Measurements from ENCODE around the gene TSC1.
"Not testable (repeated sequence)": the region's sequence is repeated elsewhere in the genome, so short reads cannot be mapped to it uniquely, and the experiment has no call there.

The TSC1 gene

DNA sequence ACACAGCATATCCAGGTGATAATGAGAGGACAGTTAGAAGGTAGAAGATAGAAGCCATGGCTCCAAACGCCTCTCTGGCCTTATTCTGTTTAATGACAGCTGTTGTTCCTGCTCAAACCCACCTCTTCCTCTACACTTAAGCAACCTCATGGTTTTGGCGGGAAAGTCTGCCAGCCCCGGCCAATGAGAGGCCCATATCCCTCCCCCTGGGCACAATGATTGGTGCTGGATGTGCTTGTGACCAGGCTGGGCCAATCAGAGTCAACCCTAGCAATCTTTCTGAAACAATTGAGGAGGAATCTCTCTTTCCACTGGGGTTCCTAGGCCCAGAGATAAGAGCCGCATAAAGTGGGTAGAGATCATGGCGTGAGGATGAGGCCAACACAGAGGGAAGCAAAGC lies 29.3 kb upstream of the TSC1 start:
- TF ChIP-seq, protein P1, sequence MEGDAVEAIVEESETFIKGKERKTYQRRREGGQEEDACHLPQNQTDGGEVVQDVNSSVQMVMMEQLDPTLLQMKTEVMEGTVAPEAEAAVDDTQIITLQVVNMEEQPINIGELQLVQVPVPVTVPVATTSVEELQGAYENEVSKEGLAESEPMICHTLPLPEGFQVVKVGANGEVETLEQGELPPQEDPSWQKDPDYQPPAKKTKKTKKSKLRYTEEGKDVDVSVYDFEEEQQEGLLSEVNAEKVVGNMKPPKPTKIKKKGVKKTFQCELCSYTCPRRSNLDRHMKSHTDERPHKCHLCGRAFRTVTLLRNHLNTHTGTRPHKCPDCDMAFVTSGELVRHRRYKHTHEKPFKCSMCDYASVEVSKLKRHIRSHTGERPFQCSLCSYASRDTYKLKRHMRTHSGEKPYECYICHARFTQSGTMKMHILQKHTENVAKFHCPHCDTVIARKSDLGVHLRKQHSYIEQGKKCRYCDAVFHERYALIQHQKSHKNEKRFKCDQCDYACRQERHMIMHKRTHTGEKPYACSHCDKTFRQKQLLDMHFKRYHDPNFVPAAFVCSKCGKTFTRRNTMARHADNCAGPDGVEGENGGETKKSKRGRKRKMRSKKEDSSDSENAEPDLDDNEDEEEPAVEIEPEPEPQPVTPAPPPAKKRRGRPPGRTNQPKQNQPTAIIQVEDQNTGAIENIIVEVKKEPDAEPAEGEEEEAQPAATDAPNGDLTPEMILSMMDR (IDR thresholded peaks at IDR 0.05; ENCODE audit: low read depth, low read length), result no peak
- no peak overlapping the region for H3K4me3 ChIP-seq (ENCODE audit: low read depth, low read length)

GRCh38 chr9:132973166-132973565 lies 28.8 kb upstream of the TSC1 start:
- TF ChIP-seq, protein P1 (IDR thresholded peaks at IDR 0.05; ENCODE audit: low read depth, low read length), result no peak

DNA sequence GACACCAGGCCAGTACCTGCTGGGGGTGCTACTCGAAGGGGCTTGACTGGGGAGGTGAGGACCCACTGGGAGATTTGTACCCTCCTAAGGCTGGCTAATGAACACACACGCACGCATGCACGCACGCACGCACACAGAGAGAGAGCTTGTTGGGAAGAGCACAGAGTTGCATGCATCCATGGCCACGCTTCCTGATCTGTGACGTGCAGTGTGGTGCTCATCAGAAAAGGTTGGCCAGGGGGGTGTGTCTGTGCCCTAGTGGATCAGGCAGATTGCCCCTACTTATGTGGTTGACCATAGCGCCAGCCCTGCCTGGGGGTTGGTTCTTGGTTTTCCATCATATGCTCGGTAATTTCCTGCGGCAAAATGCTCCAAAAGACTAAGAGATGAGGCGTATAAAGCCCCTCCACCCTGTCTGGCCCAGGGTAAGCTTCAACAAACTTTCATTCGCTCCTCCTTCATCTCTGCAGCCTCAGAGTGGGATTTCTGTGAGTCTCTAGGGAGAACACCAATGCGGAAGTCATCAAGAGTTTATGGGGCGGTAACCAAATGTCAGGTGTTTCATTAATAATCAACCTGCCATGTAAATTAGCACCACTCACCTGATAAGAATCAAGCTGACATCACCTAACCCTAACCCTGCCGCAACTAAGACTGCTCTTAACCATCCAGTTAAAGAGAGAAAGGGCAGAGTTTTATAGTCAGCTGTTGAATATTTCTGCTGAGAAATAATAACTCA lies 26.1 kb upstream of the TSC1 start:
- TF ChIP-seq, protein P1 (IDR thresholded peaks at IDR 0.05; ENCODE audit: low read depth, low read length), result no peak

More at GRCh38 chr9:132973166-132973565, 28.8 kb upstream of the TSC1 start:
- no peak overlapping the region for H3K4me3 ChIP-seq (ENCODE audit: low read depth, low read length)

DNA sequence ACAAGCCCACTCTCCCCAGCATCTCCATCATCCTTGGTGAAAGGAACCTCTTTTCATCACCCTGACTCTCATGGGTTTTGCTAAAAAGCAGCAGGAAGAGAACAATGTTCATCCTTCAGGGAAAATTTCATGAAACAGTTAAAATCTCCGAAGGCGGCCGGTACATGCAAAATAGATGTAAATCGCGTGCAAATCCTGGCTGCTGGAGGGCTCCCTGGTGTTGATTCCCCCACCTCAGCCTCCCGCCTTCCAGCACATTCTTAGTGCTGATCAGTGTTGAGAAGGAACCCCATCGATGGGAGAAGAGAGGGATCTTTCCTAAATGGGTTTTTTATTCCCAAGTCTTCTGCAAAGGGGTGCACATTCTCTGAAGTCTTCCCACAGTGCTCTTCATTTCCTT lies 25.4 kb upstream of the TSC1 start:
- no peak overlapping the region for H3K4me3 ChIP-seq (ENCODE audit: low read depth, low read length)
- TF ChIP-seq, protein P1 (IDR thresholded peaks at IDR 0.05; ENCODE audit: low read depth, low read length), result no peak

More for the DNA sequence above, 26.1 kb upstream of the TSC1 start:
- H3K4me3 ChIP-seq (ENCODE audit: low read depth, low read length), result no peak overlapping the region

DNA sequence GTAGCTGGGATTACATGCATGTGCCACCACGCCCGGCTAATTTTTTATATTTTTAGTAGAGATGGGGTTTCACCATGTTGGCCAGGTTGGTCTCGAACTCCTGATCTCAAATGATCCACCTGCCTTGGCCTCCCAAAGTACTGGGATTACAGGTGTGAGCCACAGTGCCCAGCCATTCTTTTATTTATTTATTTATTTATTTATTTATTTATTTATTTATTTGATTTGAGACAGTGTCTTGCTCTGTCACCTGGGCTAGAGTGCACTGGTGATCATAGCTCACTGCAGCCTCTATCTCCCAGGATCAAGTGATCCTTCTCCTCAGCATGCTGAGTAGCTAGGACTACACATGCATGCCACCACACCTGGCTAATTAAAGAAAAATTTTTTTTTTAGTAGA lies 23.5 kb upstream of the TSC1 start:
- not testable (repeated sequence) for H3K4me3 ChIP-seq (ENCODE audit: low read depth, low read length)

- TF ChIP-seq, protein P1 (IDR thresholded peaks at IDR 0.05; ENCODE audit: low read depth, low read length), result no peak
- H3K4me3 ChIP-seq (ENCODE audit: low read depth, low read length), result no peak overlapping the region
These were observed 21.1 kb upstream of the TSC1 start for GRCh38 chr9:132965478-132965877.

DNA sequence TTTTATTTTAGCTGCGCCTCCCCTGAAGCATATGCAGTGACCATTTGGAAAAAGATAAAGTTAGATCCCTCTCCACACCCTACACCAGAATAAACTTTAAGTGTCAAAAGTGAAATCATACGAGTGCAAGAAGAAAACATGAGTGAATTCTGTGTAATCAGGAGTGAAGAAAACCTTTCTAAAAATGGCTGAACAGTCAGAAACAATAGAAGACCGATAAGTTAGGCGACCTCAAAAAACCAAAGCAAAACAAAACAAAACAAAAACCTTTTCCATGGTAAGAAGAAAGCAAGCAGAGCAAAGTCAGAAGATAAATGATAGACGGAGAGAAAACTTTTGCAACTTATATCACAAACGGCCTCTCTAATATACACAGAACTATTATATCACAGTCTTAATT lies 16.6 kb upstream of the TSC1 start:
- no peak overlapping the region for H3K4me3 ChIP-seq (ENCODE audit: low read depth, low read length)
- TF ChIP-seq, protein P1 (IDR thresholded peaks at IDR 0.05; ENCODE audit: low read depth, low read length), result no peak

- TF ChIP-seq, protein P1 (IDR thresholded peaks at IDR 0.05; ENCODE audit: low read depth, low read length), result no peak
- no peak overlapping the region for H3K4me3 ChIP-seq (ENCODE audit: low read depth, low read length)
These were observed 13.4 kb upstream of the TSC1 start for GRCh38 chr9:132957805-132958204.

Data from WI38 (cell line).